GM21528 (cell line): ENCODE data around the gene ABCG1.

ENCODE experiments used
- ATAC-seq: cut with Tn5 transposase; IDR thresholded peaks from one replicate; pipeline ENCODE4 v1.9.1; 2021; ENCODE audit warnings: mild to moderate bottlenecking, moderate library complexity; ENCODE audit not compliant: unreplicated experiment, low FRiP score

Gene ABCG1

GRCh38 chr21:42264245-42265195 lies 45.6 kb downstream of the ABCG1 start:
- ATAC-seq: no peak

- no peak for ATAC-seq
Measured at GRCh38 chr21:42265231-42265812, 46.4 kb downstream of the ABCG1 start.

GRCh38 chr21:42266971-42267556 lies 48.1 kb downstream of the ABCG1 start:
- ATAC-seq: no peak

GRCh38 chr21:42269386-42269785 lies 50.4 kb downstream of the ABCG1 start:
- no peak for ATAC-seq

GRCh38 chr21:42271065-42271464 lies 52.1 kb downstream of the ABCG1 start:
- ATAC-seq: no peak

GRCh38 chr21:42272109-42272962 lies 53.4 kb downstream of the ABCG1 start:
- ATAC-seq: no peak

GRCh38 chr21:42272984-42273600 lies 54.2 kb downstream of the ABCG1 start:
- no peak for ATAC-seq

- no peak for ATAC-seq
Measured at GRCh38 chr21:42276076-42276475, 57.1 kb downstream of the ABCG1 start.

- ATAC-seq: no peak
Measured at GRCh38 chr21:42276526-42277154, 57.7 kb downstream of the ABCG1 start.

GRCh38 chr21:42277593-42277992 lies 58.7 kb downstream of the ABCG1 start:
- ATAC-seq: no peak

GRCh38 chr21:42278451-42279149 lies 59.7 kb downstream of the ABCG1 start:
- ATAC-seq: no peak

- ATAC-seq: no peak
Measured at GRCh38 chr21:42279341-42279871, 60.5 kb downstream of the ABCG1 start.

- ATAC-seq: no peak
Measured at GRCh38 chr21:42279888-42280287, 60.9 kb downstream of the ABCG1 start.

GRCh38 chr21:42280356-42281180 lies 61.6 kb downstream of the ABCG1 start:
- ATAC-seq: no peak

GRCh38 chr21:42281181-42281680 lies 62.3 kb downstream of the ABCG1 start:
- no peak for ATAC-seq

- no peak for ATAC-seq
Measured at GRCh38 chr21:42282021-42282420, 63.1 kb downstream of the ABCG1 start.

- ATAC-seq: no peak
Measured at GRCh38 chr21:42282715-42283114, 63.8 kb downstream of the ABCG1 start.
